ENCODE results near the gene EBF3.

EBF3 gene

DNA sequence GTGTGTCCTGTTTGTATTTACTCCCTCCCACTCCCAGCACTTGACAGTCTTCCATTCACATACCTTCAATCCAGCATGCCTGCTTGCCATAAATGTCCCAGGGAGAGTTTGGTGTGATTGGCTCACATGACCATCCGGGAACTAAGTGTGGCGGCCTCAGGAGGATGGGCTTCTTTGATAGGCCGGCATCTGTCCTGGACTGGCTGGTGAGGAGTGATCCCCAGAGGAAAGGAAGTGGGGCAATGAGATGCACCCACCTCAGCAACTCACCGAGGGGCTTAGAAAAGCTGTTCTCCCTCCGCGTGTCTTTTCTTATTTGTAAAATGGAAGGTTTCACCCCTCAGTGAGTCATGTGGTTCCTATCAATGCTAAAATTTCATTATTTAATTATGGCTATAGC is 14.9 kb upstream of the EBF3 start:
- Mint-ChIP-seq H3K27me3 (peaks cover 61% of the 10 kb centered on the region), H3K9me3 (peaks cover 6% of the 10 kb centered on the region), H3K4me1 (no peaks in the 10 kb centered on the region), H3K36me3 (no peaks in the 10 kb centered on the region), H3K4me3 (no peak overlapping the region), H3K27ac (no peak overlapping the region)
- CTCF ChIA-PET: no interaction called here
- DNase-seq: no peak

DNA sequence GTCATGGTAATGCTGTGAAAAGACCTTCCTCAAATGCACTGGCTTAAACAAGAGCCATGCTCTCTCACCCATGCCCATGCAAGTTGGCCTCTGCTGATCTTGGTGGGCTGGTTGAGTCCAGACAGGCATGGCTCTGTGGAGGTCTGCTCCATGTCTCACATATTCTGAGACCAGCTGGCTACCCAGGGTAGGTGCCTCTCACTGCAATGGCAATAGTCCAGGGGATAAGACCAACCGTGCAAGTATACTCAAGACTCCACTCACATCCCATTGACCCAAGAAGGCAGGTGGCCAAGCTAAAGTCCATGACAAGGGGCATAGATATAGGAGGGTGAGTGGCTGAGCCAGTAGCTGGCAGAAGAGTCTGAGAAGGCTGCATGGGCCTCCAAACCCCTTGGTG is 14.2 kb upstream of the EBF3 start:
- H3K27me3 Mint-ChIP-seq: peaks cover 62% of the 10 kb centered on the region
- H3K9me3 Mint-ChIP-seq: peaks cover 6% of the 10 kb centered on the region
- H3K36me3 Mint-ChIP-seq: no peaks in the 10 kb centered on the region

DNA sequence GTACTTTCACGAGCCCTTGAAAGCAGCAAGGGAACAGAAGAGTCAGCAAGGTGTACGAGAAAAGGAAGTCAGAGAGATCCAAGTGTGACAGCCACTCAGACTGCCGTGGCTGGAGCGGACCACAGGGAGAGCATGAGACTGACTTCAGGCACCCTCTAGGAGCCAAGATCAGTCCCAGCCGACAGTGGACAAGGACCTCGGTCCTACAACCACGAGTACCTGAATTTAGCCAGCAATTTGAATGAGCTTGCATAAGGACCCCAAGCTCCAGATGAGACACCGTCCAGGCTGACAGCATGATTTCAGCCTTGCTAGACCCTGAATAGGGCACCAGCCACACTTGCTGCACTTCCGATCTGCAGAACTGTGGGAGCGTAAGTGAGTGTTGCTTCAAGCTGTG is 13.7 kb upstream of the EBF3 start:
- CTCF ChIA-PET: no interaction called here
- Mint-ChIP-seq H3K4me3 (no peak overlapping the region), H3K27ac (no peak overlapping the region), H3K27me3 (peaks cover 62% of the 10 kb centered on the region), H3K4me1 (no peaks in the 10 kb centered on the region), H3K9me3 (peaks cover 3% of the 10 kb centered on the region), H3K36me3 (no peaks in the 10 kb centered on the region)
- DNase-seq: no peak

More for the DNA sequence above, 14.2 kb upstream of the EBF3 start:
- Mint-ChIP-seq H3K27ac (no peak overlapping the region), H3K4me3 (no peak overlapping the region), H3K4me1 (no peaks in the 10 kb centered on the region)
- no peak for DNase-seq
- CTCF ChIA-PET: no interaction called here

DNA sequence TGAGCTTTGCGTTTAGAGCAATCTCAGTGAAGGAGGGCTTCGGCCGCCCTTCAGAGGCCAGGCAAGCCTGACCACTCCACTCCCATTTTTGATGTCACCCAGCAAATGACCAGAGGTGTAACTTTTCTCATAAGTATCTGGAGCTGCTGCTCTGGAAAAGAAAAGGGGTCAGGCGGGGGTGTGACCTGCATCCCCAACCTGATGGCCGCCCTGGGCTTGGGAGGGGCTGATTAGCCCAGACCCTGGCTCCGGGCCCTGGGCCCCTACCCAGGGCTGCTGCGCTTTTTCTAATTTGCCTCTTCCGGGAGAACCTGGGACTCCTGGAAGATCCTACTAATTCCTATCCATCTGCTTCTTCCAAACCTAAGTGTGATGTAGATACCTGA is 9.6 kb upstream of the EBF3 start:
- CTCF ChIA-PET: interaction anchor here (1.6 kb wide), 1 partner anchor 155 kb away, joined by 6 read pairs; no protein-coding TSS in a partner anchor
- H3K4me3 Mint-ChIP-seq: no peak overlapping the region

DNA sequence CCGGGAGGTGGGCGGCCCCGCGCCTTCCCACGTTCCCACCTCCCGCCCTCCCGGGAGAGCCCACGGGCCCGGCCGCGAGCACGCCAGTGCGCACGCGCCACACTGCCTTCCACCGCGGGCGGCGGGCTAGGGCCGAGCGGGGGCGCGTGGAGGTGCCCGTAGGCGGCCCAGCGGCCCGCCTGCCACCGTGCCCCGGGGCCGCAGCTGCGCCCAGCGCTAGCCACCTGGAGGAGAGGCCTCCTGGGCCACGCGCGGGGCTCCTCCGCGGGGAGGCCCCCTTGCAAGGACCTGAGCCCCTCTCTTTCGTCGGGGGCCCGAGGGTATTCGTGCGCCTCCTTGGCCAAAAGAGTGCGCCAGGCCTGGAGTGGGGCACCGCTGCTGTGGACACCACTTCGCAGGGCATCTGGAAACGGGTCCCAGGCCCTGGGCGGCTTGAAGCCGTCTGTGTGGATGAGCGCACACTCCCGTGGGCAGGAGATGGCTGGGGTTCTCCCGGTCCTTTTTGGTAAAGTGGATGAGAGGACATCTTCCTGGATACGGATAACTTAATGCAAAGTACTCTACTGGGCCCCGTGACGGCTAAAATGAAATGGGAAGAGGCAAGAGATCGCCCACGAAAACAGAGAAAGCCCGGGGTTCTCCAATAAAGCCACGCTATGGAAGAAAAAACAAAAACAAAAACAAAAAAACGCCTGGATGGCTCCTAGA is 9.0 kb upstream of the EBF3 start:
- DNase-seq: no peak
- Mint-ChIP-seq H3K4me1 (peaks cover 12% of the 10 kb centered on the region), H3K36me3 (peaks cover 7% of the 10 kb centered on the region), H3K27ac (no peak overlapping the region), H3K9me3 (no peaks in the 10 kb centered on the region), H3K27me3 (peaks cover 89% of the 10 kb centered on the region), H3K4me3 (no peak overlapping the region)
- CTCF ChIA-PET: no interaction called here

More for the DNA sequence above, 9.6 kb upstream of the EBF3 start:
- no peak for DNase-seq
- Mint-ChIP-seq H3K36me3 (peaks cover 7% of the 10 kb centered on the region), H3K9me3 (no peaks in the 10 kb centered on the region), H3K4me1 (peaks cover 12% of the 10 kb centered on the region), H3K27ac (no peak overlapping the region), H3K27me3 (peaks cover 89% of the 10 kb centered on the region)

DNA sequence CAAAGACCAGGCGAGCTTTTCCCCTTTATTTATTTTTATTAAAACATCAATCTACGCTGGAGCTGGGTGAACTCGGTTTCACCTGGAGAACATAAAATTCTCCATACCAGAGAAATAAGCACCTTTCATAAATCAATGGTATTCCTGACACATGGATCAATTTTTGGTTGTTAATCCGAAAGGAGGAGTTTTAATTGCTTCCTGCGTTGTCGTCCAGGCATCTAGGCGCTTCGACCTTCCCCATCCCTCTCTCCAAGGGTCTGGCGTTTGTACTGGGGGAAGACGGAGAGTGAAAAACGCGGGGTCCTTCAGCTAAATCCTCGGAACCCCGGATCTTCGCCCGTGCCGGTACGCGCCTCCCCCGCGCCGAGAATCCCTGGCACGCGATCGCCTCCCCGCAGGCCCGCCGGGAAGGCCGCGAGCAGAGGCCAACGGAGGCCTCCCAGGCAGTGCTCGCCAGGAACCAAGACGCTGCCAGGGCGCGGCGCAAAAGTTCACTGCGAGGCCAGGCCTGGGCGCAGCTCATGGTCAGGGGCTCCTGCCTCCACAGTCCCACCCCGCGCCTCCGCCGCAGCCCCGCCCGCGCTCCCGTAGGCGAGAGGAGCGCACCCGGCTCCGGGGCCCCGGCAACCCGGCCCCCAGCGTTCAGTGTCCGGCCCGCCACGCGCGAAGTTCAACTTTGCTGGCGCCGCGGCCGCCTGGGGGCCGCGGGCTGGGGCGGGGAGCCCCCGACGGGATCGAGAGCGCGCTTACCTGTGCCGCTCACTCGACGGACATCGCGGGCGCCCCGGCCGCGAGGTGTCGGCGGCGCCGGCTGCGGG is 8.3 kb upstream of the EBF3 start:
- Mint-ChIP-seq H3K4me3 (no peak overlapping the region), H3K36me3 (peaks cover 7% of the 10 kb centered on the region), H3K9me3 (no peaks in the 10 kb centered on the region), H3K27ac (peak overlapping the region; percentile 78), H3K4me1 (peaks cover 12% of the 10 kb centered on the region), H3K27me3 (peaks cover 92% of the 10 kb centered on the region)
- CTCF ChIA-PET: interaction anchor here (0.9 to 1.1 kb wide), 2 partner anchors 155 to 207 kb away, joined by 3 to 7 read pairs; no protein-coding TSS in a partner anchor
- no peak for DNase-seq

DNA sequence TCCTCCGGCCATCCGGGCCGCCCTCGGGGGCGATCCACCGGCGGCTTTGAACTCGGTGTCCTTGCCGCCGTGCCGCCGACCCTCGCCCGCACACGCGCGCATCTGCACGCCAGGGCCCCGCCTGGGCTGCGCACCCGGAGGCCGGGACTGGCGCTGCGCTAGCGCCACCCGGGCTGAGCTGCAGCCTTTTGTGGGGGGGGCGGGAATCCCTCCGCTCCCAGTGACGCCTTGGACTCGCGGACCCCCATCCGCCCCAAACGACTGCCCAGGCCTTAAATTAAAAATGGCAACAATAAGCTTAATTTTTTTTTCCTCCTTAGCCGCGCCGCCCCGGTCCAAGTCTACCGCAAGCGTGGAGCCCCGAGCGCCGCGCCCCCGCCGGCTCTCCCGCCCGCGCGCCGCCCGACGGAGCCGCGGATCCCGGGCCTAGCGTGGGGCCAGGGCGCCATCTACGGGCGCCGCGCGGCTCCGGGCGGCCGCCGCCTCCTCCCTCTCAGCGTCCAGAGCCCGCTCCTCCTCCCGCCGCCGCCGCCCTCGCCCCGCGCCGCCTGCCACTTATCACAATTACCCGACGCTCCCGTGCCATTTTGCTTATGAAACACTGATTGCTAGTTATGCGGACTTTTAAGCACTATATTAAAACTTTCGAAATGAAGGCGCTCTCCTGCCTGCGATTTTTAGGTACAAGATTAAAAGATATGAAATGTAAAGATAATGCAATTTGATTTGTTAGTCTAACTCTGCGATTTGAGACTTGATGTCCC is 7.5 kb upstream of the EBF3 start:
- Mint-ChIP-seq H3K27ac (peak overlapping the region; percentile 78), H3K4me1 (peaks cover 12% of the 10 kb centered on the region), H3K36me3 (peaks cover 7% of the 10 kb centered on the region), H3K4me3 (peak overlapping the region; percentile 3), H3K27me3 (peaks cover 93% of the 10 kb centered on the region), H3K9me3 (no peaks in the 10 kb centered on the region)
- CTCF ChIA-PET: interaction anchor here (0.9 to 1.8 kb wide), 8 partner anchors 10 to 208 kb away, joined by 3 to 7 read pairs (median 4); no protein-coding TSS in a partner anchor
- peak; percentile 42 for DNase-seq

DNA sequence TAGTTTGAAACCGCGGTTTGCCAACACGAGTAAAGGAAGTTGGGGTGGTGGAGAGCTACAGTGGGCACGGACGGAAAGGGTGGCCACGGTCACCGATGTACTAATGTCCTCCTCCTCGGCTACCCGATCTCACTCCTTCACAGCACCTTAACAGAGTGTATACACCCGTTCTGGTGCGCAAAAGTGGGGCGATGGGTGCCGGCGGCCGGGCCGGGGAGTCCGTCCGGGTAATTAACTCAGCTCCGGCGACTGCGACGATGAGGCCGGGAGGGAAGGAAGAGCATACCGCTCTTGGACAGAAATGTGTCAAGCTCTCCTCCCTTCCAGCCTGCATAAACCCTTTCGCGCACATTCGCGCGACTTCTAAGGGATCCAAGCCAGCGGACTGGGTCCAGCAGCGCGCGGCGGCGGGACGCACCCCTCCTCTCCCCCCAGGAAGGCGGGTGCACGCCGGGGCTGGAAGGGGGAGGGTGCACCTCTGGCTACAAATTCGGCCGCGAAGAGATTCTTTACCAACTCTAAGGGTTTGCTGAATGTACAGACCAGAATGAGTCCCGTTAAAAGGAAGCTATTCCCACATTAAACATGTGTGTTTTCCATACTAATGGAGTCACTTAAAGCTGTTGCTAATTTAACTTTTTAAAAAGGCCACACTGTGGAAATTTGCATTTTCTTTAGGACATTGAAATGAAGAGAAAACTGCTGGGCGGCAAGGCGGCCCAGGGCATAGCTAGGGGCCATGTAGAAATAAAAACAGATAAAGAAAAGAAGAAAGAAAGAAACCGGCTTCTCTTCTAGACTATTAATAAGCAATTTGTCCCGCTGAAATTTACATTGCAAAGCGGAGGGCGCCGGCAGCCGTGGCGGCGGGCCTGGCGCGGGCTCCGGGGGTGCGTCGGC is 6.6 kb upstream of the EBF3 start:
- Mint-ChIP-seq H3K36me3 (peaks cover 7% of the 10 kb centered on the region), H3K4me3 (peak overlapping the region; percentile 43), H3K9me3 (no peaks in the 10 kb centered on the region), H3K4me1 (peaks cover 12% of the 10 kb centered on the region), H3K27ac (peak overlapping the region; percentile 84), H3K27me3 (peaks cover 93% of the 10 kb centered on the region)
- CTCF ChIA-PET: interaction anchor here (0.9 to 1.8 kb wide), 7 partner anchors 9 to 208 kb away, joined by 3 to 5 read pairs (median 4); no protein-coding TSS in a partner anchor
- DNase-seq: no peak

DNA sequence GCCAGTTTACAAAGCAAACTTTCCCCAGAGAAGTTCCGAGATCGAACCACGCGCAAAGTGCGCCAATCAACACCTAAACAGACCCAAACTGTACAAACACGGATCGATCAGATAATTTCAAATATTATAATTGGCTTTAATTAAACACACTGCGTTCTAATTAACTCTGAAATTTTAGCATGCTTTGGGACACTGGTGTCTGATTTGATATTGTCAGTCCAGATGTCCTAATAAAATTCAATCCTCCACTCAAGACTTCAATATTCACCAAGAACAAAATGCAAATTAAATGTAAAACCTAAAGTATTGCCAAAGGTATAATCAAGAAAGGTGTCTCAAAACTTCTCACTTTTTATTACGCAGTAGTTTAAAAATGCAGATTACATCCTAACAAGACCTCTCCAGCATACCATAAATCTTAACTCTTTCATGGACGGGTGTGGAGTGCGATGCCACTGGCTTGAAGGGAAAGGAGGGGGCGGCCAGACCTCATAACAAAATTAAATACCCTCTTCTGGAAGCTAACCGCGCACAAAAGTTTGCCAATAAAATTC is 5.9 kb upstream of the EBF3 start:
- Mint-ChIP-seq H3K4me3 (peak overlapping the region; percentile 43), H3K4me1 (peaks cover 12% of the 10 kb centered on the region), H3K27ac (peak overlapping the region; percentile 84), H3K36me3 (peaks cover 7% of the 10 kb centered on the region), H3K9me3 (no peaks in the 10 kb centered on the region), H3K27me3 (peaks cover 92% of the 10 kb centered on the region)
- no peak for DNase-seq
- CTCF ChIA-PET: interaction anchor here (0.9 to 1.8 kb wide), 4 partner anchors 8 to 209 kb away, joined by 3 to 5 read pairs (median 4); no protein-coding TSS in a partner anchor

DNA sequence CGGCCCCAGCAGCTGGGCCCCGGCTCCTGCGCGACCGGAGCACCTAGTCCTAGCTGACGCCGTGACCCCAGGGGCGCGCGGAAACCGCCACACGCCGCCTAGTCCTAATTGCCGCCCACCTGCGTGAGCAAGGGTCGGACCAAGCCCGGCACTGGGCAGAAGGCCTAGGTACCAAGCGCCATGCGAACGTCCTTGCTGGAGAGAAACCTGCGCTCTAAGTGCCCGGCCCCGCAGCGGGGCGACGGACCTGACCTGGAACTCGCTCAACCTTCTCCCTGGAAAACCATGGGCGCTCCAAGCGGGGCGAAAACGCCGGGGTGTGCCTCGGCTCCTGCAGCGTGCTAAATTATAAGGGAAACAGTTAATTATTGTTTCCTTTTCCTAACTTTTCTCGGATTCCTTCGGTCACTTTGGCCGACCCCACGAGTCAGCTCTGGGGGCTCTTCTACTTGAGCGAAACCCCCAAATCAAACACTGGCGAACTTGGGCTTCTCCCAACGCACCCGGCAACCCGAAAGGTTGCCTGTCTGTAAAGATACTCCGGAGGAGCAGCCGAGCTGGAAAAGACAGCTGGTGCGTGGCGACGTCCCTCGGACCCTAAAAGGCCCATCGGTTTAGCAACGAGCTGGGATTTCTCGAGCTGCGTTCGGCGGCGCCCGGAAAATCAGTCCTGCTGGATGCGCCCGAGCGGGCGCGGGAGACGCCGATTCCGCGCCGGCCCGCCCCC is 5.3 kb upstream of the EBF3 start:
- Mint-ChIP-seq H3K27ac (peak overlapping the region; percentile 84), H3K36me3 (peaks cover 7% of the 10 kb centered on the region), H3K27me3 (peaks cover 92% of the 10 kb centered on the region), H3K9me3 (no peaks in the 10 kb centered on the region), H3K4me1 (peaks cover 14% of the 10 kb centered on the region), H3K4me3 (no peak overlapping the region)
- DNase-seq: no peak
- CTCF ChIA-PET: interaction anchor here (0.6 to 1.4 kb wide), 2 partner anchors 12 to 141 kb away, joined by 3 to 5 read pairs; partner anchors contain the start of gene C10orf143

DNA sequence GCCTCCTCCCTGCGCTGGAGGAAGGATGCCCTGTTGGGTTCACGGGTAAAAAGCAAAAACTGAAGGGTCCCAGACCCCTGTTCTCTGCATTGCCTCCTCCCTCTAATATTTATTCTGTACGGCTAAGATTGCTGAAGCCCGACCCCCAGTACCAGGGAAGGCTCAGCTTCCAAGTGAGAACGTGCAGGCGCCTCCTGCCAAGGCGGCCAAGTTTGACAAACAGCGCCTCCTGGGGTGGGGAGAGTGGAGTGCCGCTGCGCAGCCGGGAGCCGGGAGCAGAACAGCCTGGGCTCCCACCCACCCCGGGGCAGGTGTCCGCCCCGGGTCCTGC is 4.7 kb upstream of the EBF3 start:
- Mint-ChIP-seq H3K9me3 (no peaks in the 10 kb centered on the region), H3K4me3 (no peak overlapping the region), H3K27ac (peak overlapping the region; percentile 37), H3K36me3 (peaks cover 7% of the 10 kb centered on the region), H3K4me1 (peaks cover 14% of the 10 kb centered on the region), H3K27me3 (peaks cover 91% of the 10 kb centered on the region)
- peak; percentile 48 for DNase-seq
- CTCF ChIA-PET: interaction anchor here (0.6 to 1.4 kb wide), 2 partner anchors 11 to 142 kb away, joined by 3 to 5 read pairs; partner anchors contain the start of gene C10orf143

DNA sequence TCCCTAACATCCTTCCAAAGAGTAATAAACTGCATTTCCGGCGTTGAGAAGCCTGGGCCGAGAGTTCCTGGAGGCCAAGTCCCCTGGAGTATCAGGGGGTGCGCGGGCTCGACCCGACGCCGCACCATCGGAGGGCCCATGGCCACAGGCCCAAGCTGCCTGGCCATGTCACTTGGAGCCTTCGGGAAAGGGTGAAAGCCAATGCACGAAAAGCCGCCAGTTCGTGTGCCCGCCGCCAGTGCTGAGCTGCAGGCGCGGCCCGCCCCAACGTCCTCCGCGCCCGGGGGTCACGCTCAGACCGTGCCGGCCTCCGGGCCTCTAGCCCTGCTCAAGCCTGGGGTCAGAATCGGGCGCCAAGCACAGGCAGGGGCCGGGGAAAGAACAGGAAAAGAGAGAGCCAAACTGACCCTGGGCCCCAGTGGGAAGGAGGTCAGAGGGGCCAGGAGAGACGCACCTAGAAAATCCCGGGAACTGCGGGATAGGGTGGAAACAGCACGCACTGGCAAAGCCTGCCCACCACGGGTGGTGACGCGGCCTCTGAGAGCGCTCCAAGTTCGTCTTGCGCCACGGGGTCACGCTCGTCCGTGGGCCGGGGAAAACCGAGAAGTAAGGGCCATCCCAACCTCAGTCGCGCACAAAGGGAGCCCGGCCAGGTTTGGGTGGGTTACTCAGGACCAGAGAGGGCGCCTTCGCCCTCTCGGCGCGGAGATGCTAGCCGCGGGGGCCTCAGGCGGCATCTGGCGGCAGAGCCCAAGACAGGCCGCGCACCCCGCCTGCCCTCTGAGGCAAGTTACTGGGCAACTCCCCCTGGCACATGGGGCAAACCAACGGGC is 4.2 kb upstream of the EBF3 start:
- Mint-ChIP-seq H3K36me3 (peaks cover 7% of the 10 kb centered on the region), H3K4me1 (peaks cover 15% of the 10 kb centered on the region), H3K27ac (no peak overlapping the region), H3K27me3 (peaks cover 91% of the 10 kb centered on the region), H3K4me3 (no peak overlapping the region), H3K9me3 (no peaks in the 10 kb centered on the region)
- CTCF ChIA-PET: interaction anchor here (1.4 kb wide), 1 partner anchor 11 kb away, joined by 5 read pairs; no protein-coding TSS in a partner anchor
- DNase-seq: no peak

Measured in activated naive CD4-positive, alpha-beta T cell treated with anti-CD3 and anti-CD28 coated beads, Interleukin-2, amount 10 ng/mL, durations not matched to agents 7 days and 5 days (primary cell).